22Rv1 (cell line): ENCODE results near the gene ALPI.

Source experiments
- CTCF ChIP-seq: fragments of 450-650 bp; IDR thresholded peaks from 2 replicates; pipeline ENCODE4 v1.5.1; 2017; ENCODE audit warnings: mild to moderate bottlenecking
- ZFX ChIP-seq: fragments of 450-650 bp; IDR thresholded peaks from 2 replicates; pipeline ENCODE4 v1.6.1; 2017; ENCODE audit warnings: antibody characterized with exemption, borderline replicate concordance

- no peak for TF ChIP-seq CTCF
- TF ChIP-seq ZFX, result no peak
Measured at GRCh38 chr2:232485348-232485756, 29.4 kb downstream of the ALPI start.
